K562 (cell line): ENCODE data around the gene NR6A1. TPM values are rescaled to one million over a fixed set of nuclear protein-coding genes. Genes with fewer than 3 reads are reported as not detected.

Source experiments
- ARID1B ChIP-seq: fragments of 450-650 bp; IDR thresholded peaks from 2 replicates; pipeline ENCODE4 v1.6.1; 2016; ENCODE audit warnings: antibody characterized with exemption, mild to moderate bottlenecking, inconsistent platforms
- ATF3 ChIP-seq, 2 experiments: fragments of 450-650 bp in 1 of 2; sonication (generic) in 1 of 2; formaldehyde crosslinking in 1 of 2; IDR thresholded peaks in 1 of 2; conservative IDR thresholded peaks in 1 of 2; 2 replicates each; pipeline versions ENCODE4 v1.6.1 to v1.8.1; 2016 to 2023; ENCODE audit warnings: mild to moderate bottlenecking in 2 of 2, moderate library complexity in 2 of 2, inconsistent platforms in 1 of 2, missing genetic modification reagents in 1 of 2
- BCOR ChIP-seq: fragments of 450-650 bp; IDR thresholded peaks from 2 replicates; pipeline ENCODE4 v1.6.1; 2016
- BDP1 ChIP-seq: IDR thresholded peaks from 3 replicates; pipeline ENCODE4 v1.6.1; 2011; ENCODE audit not compliant: insufficient read length, insufficient read depth
- CXXC5 ChIP-seq: fragments of 250-450 bp; sonication (Bioruptor Pico); IDR thresholded peaks from 2 replicates; pipeline ENCODE4 v1.8.0; 2022; ENCODE audit warnings: inconsistent platforms, mild to moderate bottlenecking, moderate library complexity
- ELF1 ChIP-seq: fragments of 200-800 bp; sonication (Bioruptor generic); IDR thresholded peaks from 2 replicates; pipeline ENCODE4 v1.6.1; 2016; ENCODE audit warnings: missing genetic modification characterization, missing compliant biosample characterization
- ESRRA ChIP-seq: fragments of 450-650 bp; IDR thresholded peaks from 2 replicates; pipeline ENCODE4 v1.6.1; 2014; ENCODE audit warnings: low read depth, mild to moderate bottlenecking, moderate library complexity, borderline replicate concordance
- FOS ChIP-seq: IDR thresholded peaks from 3 replicates; pipeline ENCODE4 v1.6.1; 2011; ENCODE audit not compliant: insufficient read length; ENCODE audit errors: extremely low read depth
- FOSL1 ChIP-seq: fragments of 200-800 bp; sonication (Bioruptor generic); conservative IDR thresholded peaks from 2 replicates; pipeline ENCODE4 v1.6.1; 2016; ENCODE audit warnings: missing genetic modification characterization, missing compliant biosample characterization
- FOXP1 ChIP-seq: sonication (generic); formaldehyde crosslinking; IDR thresholded peaks from 2 replicates; pipeline ENCODE4 v1.8.0; 2022; ENCODE audit warnings: mild to moderate bottlenecking, missing genetic modification reagents
- MEIS2 ChIP-seq: fragments of 450-650 bp; IDR thresholded peaks from 2 replicates; pipeline ENCODE4 v1.6.1; 2014; ENCODE audit warnings: mild to moderate bottlenecking; ENCODE audit not compliant: partially characterized antibody
- NEUROD1 ChIP-seq: fragments of 150-350 bp; IDR thresholded peaks from 2 replicates; pipeline ENCODE4 v1.6.1; 2014; ENCODE audit warnings: borderline replicate concordance, low read length, low read depth; ENCODE audit not compliant: partially characterized antibody
- POLR2B ChIP-seq: fragments of 450-650 bp; IDR thresholded peaks from 2 replicates; pipeline ENCODE4 v1.6.1; 2018; ENCODE audit warnings: low read depth; ENCODE audit not compliant: partially characterized antibody
- POU5F1 ChIP-seq: fragments of 150-350 bp; IDR thresholded peaks from 2 replicates; pipeline ENCODE4 v1.6.1; 2014; ENCODE audit warnings: borderline replicate concordance, low read length, low read depth, mild to moderate bottlenecking; ENCODE audit not compliant: partially characterized antibody
- RBBP5 ChIP-seq: fragments of 200-600 bp; sonication (generic); IDR thresholded peaks from 2 replicates; pipeline ENCODE4 v1.6.1; 2012; ENCODE audit warnings: borderline replicate concordance, mild to moderate bottlenecking, low read length, control low read depth, inconsistent platforms; ENCODE audit not compliant: insufficient read depth, poor library complexity, severe bottlenecking
- RFX1 ChIP-seq: fragments of 450-650 bp; IDR thresholded peaks from 2 replicates; pipeline ENCODE4 v1.6.1; 2016; ENCODE audit warnings: mild to moderate bottlenecking, moderate library complexity
- SLC30A9 ChIP-seq: fragments of 250-450 bp; sonication (Bioruptor Pico); IDR thresholded peaks from 2 replicates; pipeline ENCODE4 v1.8.0; 2022; ENCODE audit warnings: mild to moderate bottlenecking, moderate library complexity
- SMARCE1 ChIP-seq: fragments of 450-650 bp; IDR thresholded peaks from 2 replicates; pipeline ENCODE4 v1.7.1; 2016; ENCODE audit warnings: mild to moderate bottlenecking
- TEAD4 ChIP-seq, 2 experiments: sonication (generic) in 1 of 2; formaldehyde crosslinking in 1 of 2; IDR thresholded peaks; 2 replicates each; pipeline versions ENCODE4 v1.6.1 to v1.8.0; 2012 to 2022; ENCODE audit warnings: borderline replicate concordance in 1 of 2, inconsistent platforms in 1 of 2, low read length in 1 of 2, mild to moderate bottlenecking in 1 of 2, missing genetic modification reagents in 1 of 2
- ZBTB33 ChIP-seq: sonication (generic); formaldehyde crosslinking; IDR thresholded peaks from 2 replicates; pipeline ENCODE4 v1.8.1; 2023; ENCODE audit warnings: mild to moderate bottlenecking, missing genetic modification reagents
- ZNF121 ChIP-seq: sonication (generic); formaldehyde crosslinking; conservative IDR thresholded peaks from 2 replicates; pipeline ENCODE4 v1.8.0; 2022; ENCODE audit warnings: missing genetic modification reagents
- ZNF175 ChIP-seq: fragments of 200-800 bp; sonication (Bioruptor generic); IDR thresholded peaks from 2 replicates; pipeline ENCODE4 v1.6.1; 2016; ENCODE audit warnings: low read depth, mild to moderate bottlenecking, missing genetic modification characterization, missing compliant biosample characterization
- ZNF395 ChIP-seq: fragments of 200-800 bp; sonication (Bioruptor generic); IDR thresholded peaks from 2 replicates; pipeline ENCODE4 v1.6.1; 2017; ENCODE audit warnings: missing genetic modification characterization, missing compliant biosample characterization
- polyA plus RNA-seq, 8 experiments: library from polyadenylated mRNA; depleted of rRNA in 4 of 8; stranded (reverse) in 5 of 8; unstranded in 3 of 8; fragments of >200 nt; fragmentation: Nextera tagmentation in 2 of 8; fragmentation: Illumina TruSeq in 1 of 8; extraction: Ambion mirVana in 2 of 8; extraction: Trizol in 1 of 8; gene quantifications; 2 replicates each; pipeline versions ENCODE4 v1.2.1 to v1.2.3, GENCODE V29; 2011 to 2014; ENCODE audit warnings: inconsistent platforms in 1 of 8, missing spikeins in 1 of 8
- total RNA-seq, 7 experiments: library from RNA; depleted of rRNA in 6 of 7; stranded (reverse); fragments of >200 nt in 6 of 7; fragmentation: Illumina TruSeq in 2 of 7; extraction: Trizol in 2 of 7; gene quantifications; 2 replicates each; pipeline versions ENCODE4 v1.2.1 to v1.2.3, GENCODE V29; 2011 to 2021; ENCODE audit warnings: low replicate concordance in 1 of 7

The NR6A1 gene
- total and polyA plus RNA-seq, 9 of the 15 experiments (the other 6 are each of a cell fraction or from before 2014, with no cell fraction given): 9.7 to 55.4 (median 28.3) TPM

- TF ChIP-seq TEAD4 (IDR thresholded peaks at IDR 0.05; ENCODE audit: low read length) (peak; percentile 31; the same call in 1 of the 2 replicates), TEAD4 (CRISPR knock-in tag; IDR thresholded peaks at IDR 0.05; ENCODE audit: borderline replicate concordance) (no peak), FOSL1 (tag) (peak; percentile 86), ZBTB33 (CRISPR knock-in tag) (no peak), ARID1B (peak; percentile 76), NEUROD1 (no peak), ELF1 (tag) (no peak), ZNF175 (CRISPR knock-in tag) (0 out of 2 replicates have a peak, but pooled peaks have one; percentile 21), POU5F1 (no peak), RBBP5 (peak; percentile 50), ZNF121 (CRISPR knock-in tag) (peak; percentile 25; the same call in 1 of the 2 replicates), ATF3 (IDR thresholded peaks at IDR 0.05) (peak; percentile 93), ATF3 (CRISPR knock-in tag; conservative IDR thresholded peaks at IDR 0.05) (no peak), MEIS2 (peak; percentile 41), ZNF395 (CRISPR knock-in tag) (peak; percentile 60; the same call in 1 of the 2 replicates), SLC30A9 (CRISPR knock-in tag) (no peak), CXXC5 (peak; percentile 59), ESRRA (peak; percentile 33; the same call in 1 of the 2 replicates), FOXP1 (CRISPR knock-in tag) (no peak), POLR2B (no peak), BDP1 (no peak), FOS (peak; percentile 24), RFX1 (peak; percentile 18; the same call in 1 of the 2 replicates), SMARCE1 (peak; percentile 77), BCOR (peak; percentile 40; the same call in 1 of the 2 replicates)
Observed at GRCh38 chr9:124743686-124744348, 27.3 kb downstream of the NR6A1 start (continued).
